MCF 10A (cell line): ENCODE data around the gene ADAM12. TPM values are rescaled to one million over a fixed set of nuclear protein-coding genes. Genes with fewer than 3 reads are reported as not detected.

Experiments used
- BruUV-seq: library from RNA; stranded (reverse); fragments of 400-500 nt; replicated peaks from 2 replicates; lab custom pipeline; 2021; lab: Mats Ljungman, UMichigan
- CTCF ChIA-PET: fragments of 300-600 bp; sonication (Branson Sonifier 250); formaldehyde crosslinking; extraction: SDS; loops from one replicate; lab custom pipeline; 2021; ENCODE audit warnings: antibody characterized with exemption, inconsistent platforms; lab: Yijun Ruan, JAX
- POLR2A ChIA-PET: fragments of 300-600, 350-650 bp; sonication (Branson Sonifier 250); formaldehyde crosslinking; extraction: SDS; loops from one replicate; lab custom pipeline; 2020; ENCODE audit warnings: antibody characterized with exemption, inconsistent platforms; lab: Yijun Ruan, JAX
- DNase-seq: peaks from one replicate; pipeline ENCODE4 v3.0.0-alpha.2; 2018; ENCODE audit not compliant: unreplicated experiment
- H3K27ac Mint-ChIP-seq: one replicate; pipeline ENCODE4 v1.8.0; 2022; ENCODE audit warnings: mild to moderate bottlenecking, low read depth, mixed read lengths; ENCODE audit not compliant: unreplicated experiment
- H3K27me3 Mint-ChIP-seq: one replicate; pipeline ENCODE4 v1.8.0; 2022; ENCODE audit warnings: mixed read lengths; ENCODE audit not compliant: insufficient read depth, unreplicated experiment
- H3K36me3 Mint-ChIP-seq: one replicate; pipeline ENCODE4 v1.8.0; 2022; ENCODE audit warnings: mild to moderate bottlenecking, moderate library complexity, mixed read lengths; ENCODE audit not compliant: insufficient read depth, unreplicated experiment
- H3K4me1 Mint-ChIP-seq: one replicate; pipeline ENCODE4 v1.8.0; 2022; ENCODE audit warnings: mixed read lengths; ENCODE audit not compliant: insufficient read depth, unreplicated experiment
- H3K4me3 Mint-ChIP-seq: one replicate; pipeline ENCODE4 v1.8.0; 2022; ENCODE audit warnings: mild to moderate bottlenecking, moderate library complexity, mixed read lengths; ENCODE audit not compliant: unreplicated experiment
- H3K9me3 Mint-ChIP-seq: one replicate; pipeline ENCODE4 v1.8.0; 2022; ENCODE audit warnings: mixed read lengths; ENCODE audit not compliant: unreplicated experiment
- CTCF ChIP-seq: fragments of 200-600 bp; IDR thresholded peaks from one replicate; pipeline ENCODE4 v1.8.0; 2022; ENCODE audit warnings: antibody characterized with exemption, mild to moderate bottlenecking; ENCODE audit not compliant: unreplicated experiment
- intact Hi-C: fragments of 100-400 bp; cut with micrococcal nuclease; formaldehyde crosslinking; loops from 2 replicates; pipeline ENCODE4 v1.14.1; 2022
- total RNA-seq: library from RNA; stranded (reverse); gene quantifications from 2 replicates; pipeline ENCODE4 v1.2.3, GENCODE V29; 2022

The ADAM12 gene
- total RNA-seq, 1 experiment from 2014 or later = 2.2 TPM

DNA sequence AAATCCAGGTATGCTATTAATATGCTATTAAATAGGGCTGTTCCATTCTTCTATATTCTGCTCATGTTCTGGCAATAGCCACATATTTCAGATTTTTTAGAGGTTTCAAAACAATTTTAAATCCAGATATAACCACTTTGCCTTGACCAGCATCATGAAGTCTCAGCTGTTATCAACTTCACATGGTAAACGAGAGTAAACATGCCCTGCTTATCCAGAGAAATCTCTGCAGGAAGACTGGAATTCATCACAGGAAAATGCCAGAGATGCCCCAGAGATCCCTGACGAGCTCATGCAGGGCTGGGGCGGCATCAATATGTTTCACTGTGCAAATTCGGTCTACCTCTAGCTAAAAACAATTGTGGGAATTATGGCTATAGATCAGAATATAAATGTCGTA, 365.4 kb downstream of the ADAM12 start:
- CTCF ChIA-PET = interaction anchor here (1.5 kb wide), 1 partner anchor 9 kb away, joined by 3 read pairs; no protein-coding TSS in a partner anchor
- BruUV-seq = no TSS peak
- H3K27me3 Mint-ChIP-seq = no peaks in the 10 kb centered on the region
- POLR2A ChIA-PET = no interaction called here
- no peak overlapping the region for H3K4me3 Mint-ChIP-seq
- intact Hi-C loops = no loop called here
- DNase-seq = no peak
- no peaks in the 10 kb centered on the region for H3K36me3 Mint-ChIP-seq
- no peaks in the 10 kb centered on the region for H3K4me1 Mint-ChIP-seq
- peaks cover 10% of the 10 kb centered on the region for H3K9me3 Mint-ChIP-seq
- no peak for TF ChIP-seq CTCF
- H3K27ac Mint-ChIP-seq = no peak overlapping the region

DNA sequence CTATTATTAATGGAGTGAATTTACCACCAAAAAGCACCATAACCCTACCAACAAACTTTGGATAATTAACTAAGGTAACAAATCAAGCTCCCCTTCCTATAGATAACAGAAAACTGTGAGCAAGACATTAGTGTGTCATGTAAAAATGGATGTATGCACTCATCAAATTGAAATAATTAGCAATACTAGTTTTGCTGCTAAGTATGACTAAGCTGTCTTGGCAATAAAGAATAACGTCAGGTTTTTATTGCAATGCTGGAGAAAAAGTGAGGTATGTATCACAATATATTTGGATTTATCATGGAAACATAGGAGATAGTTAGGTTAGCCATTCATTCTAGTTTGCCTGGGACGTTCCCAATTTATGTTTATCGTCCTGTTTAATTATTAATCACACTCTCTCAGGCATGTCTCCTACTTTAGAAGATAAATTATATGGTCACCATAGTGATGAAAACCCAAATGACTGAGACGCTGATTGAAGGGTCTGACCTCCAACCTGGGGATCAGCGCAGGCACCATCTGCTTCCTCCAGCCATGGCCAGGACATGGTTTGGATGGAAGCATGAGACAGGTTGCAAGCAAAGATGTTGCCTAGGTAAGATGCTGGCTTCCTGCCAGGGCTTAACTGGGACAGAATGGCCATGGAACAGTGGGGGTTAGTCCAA, 366.3 kb downstream of the ADAM12 start:
- CTCF ChIA-PET = interaction anchor here (0.8 to 1.5 kb wide), 2 partner anchors 10 to 664 kb away, joined by 3 read pairs; no protein-coding TSS in a partner anchor
- POLR2A ChIA-PET = interaction anchor here (1.3 to 1.4 kb wide), 2 partner anchors 29 to 312 kb away, joined by 3 to 5 read pairs; no protein-coding TSS in a partner anchor
- no peaks in the 10 kb centered on the region for H3K27me3 Mint-ChIP-seq
- H3K36me3 Mint-ChIP-seq = no peaks in the 10 kb centered on the region
- no TSS peak for BruUV-seq
- intact Hi-C loops = no loop called here
- peaks cover 4% of the 10 kb centered on the region for H3K4me1 Mint-ChIP-seq
- H3K27ac Mint-ChIP-seq = no peak overlapping the region
- no peak for TF ChIP-seq CTCF
- no peak overlapping the region for H3K4me3 Mint-ChIP-seq
- peaks cover 5% of the 10 kb centered on the region for H3K9me3 Mint-ChIP-seq
- peak; percentile 6 for DNase-seq

- ChIA-PET CTCF (interaction anchor here (0.6 to 1.4 kb wide), 2 partner anchors 36 to 116 kb away, joined by 3 to 4 read pairs; no protein-coding TSS in a partner anchor), POLR2A (no interaction called here)
- no peak overlapping the region for H3K4me3 Mint-ChIP-seq
- no peaks in the 10 kb centered on the region for H3K27me3 Mint-ChIP-seq
- intact Hi-C loops = no loop called here
- DNase-seq = peak; percentile 8
- BruUV-seq = no TSS peak
- no peak overlapping the region for H3K27ac Mint-ChIP-seq
- H3K4me1 Mint-ChIP-seq = peaks cover 20% of the 10 kb centered on the region
- no peak for TF ChIP-seq CTCF
- no peaks in the 10 kb centered on the region for H3K36me3 Mint-ChIP-seq
- H3K9me3 Mint-ChIP-seq = no peaks in the 10 kb centered on the region
Observed at GRCh38 chr10:126017961-126018560, 370.2 kb downstream of the ADAM12 start.

DNA sequence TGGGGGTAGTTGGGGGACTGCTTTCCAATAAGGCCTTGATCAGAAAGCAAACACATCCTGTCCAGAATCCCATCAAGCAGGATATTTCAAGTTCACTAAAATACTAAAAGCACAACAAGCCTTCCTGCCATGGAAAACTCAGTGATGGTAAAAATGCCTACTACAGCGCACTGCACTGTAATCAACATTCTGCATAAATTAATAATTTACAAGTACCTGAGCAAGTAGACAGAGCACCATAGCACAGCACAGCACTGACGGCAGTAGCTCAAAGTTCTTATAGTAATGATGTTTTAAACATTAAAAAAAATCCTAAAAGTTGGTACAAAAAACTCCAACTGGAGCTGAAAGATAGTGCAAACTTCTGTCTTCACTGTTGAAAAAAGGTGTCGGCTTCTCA, 371.4 kb downstream of the ADAM12 start:
- ChIA-PET POLR2A (interaction anchor here (0.7 kb wide), 1 partner anchor 65 kb away, joined by 3 read pairs; no protein-coding TSS in a partner anchor), CTCF (interaction anchor here (1.0 kb wide), 1 partner anchor 21 kb away, joined by 4 read pairs; no protein-coding TSS in a partner anchor)
- no peak for TF ChIP-seq CTCF
- Mint-ChIP-seq H3K27me3 (no peaks in the 10 kb centered on the region), H3K4me3 (no peak overlapping the region), H3K4me1 (peaks cover 30% of the 10 kb centered on the region), H3K27ac (peak overlapping the region; percentile 47), H3K9me3 (no peaks in the 10 kb centered on the region), H3K36me3 (no peaks in the 10 kb centered on the region)
- DNase-seq = no peak
- no TSS peak for BruUV-seq
- intact Hi-C loops = no loop called here
